GM18502 (cell line): ENCODE results near the gene EML5.
A peak's percentile ranks its signal among the peaks of the same experiment; 100 is the strongest.

Experiments
- ATAC-seq: cut with Tn5 transposase; IDR thresholded peaks from one replicate; pipeline ENCODE4 v1.9.1; 2021; ENCODE audit warnings: mild to moderate bottlenecking; ENCODE audit not compliant: unreplicated experiment, poor library complexity

EML5 gene

DNA sequence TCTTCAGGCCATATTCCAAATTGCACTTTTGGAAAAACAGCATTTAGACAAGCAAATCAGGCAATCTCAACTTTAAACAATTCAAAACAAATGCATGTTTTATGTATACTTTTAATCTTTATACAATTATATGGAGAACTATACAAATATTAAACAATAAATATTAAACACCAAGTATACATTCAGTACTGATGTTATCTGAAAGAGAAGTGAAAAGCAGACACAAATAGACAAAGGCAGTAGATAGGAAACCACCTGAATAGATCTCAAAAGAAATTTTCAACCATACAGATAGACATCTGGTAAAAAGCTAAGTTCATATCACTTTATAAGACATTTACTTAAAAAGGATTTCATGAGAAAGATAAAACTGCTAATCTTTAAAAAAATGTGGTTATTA, 164.7 kb downstream of the EML5 start:
- ATAC-seq = no peak

DNA sequence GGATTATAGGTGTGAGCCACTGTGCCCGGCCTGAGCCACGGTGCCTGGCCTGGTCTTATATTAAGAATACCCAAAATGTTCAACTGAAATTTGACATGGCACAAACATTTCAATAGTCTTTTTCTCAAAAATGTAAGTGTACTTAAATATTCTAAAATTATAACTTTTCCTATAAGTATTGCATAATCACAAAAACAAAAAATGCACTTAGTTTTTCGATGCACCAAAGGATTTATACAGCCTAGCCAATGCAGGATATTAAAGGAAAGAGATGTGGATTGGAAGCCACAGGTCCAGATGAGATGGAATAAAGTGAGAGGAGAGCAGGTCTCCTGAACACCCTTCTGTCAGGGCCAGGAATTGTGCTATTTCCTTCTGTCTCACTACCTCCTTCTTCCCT, 167.1 kb downstream of the EML5 start:
- ATAC-seq = no peak

DNA sequence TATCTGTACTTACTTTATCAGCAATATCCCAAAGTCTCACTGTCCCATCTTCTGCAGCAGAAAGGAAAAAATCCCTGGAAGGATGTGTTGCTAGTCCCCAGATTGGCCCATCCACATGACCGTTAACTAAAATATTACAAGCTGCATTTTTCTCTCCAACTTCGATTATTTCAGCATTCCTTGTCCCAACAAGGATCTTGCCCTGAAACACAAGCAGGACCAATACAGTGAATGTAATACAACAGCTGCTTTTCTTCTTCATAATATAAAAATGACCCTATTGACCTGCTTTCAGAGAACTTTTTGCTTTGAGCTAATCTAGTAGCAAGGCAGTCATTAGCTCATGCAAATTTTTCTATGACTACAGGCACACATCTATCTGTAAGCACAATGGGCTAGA, 171.7 kb downstream of the EML5 start:
- ATAC-seq = no peak

DNA sequence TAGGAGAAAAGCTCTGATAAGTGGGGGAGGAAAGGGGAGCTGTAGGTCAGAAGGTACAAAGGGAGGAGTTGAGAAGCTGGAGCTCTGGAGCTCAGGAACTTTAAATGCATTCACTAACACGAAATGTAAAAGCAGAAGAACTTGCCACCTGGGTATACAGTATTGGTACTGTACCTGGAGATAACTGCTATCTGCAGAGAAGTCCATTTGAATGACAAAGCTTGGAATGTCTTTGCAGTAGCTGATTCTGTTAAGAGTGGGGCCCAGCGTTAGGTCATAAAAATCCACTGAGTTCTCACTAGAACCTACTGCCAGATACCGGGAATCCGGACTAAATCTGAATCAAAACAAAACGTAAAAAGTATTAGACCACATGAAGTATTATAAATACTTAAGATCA, 174.3 kb downstream of the EML5 start:
- no peak for ATAC-seq

DNA sequence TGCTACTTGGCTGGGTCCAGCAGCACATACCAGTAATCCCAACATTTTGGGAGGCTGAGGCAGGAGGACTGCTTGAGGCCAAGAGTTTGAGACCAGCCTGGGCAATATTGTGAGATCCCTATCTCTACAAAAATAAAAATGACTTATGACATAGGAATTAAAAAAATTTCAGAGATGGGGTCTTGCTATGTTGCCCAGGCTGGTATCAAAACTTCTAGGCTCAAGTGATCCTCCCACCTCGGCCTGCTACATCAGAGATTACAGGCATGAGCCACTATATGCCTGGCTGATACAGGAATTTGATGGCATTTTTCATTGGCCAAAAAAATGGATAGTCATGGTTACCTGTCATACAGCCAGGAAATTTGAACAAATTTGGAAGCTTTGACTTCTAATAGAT, 175.3 kb downstream of the EML5 start:
- no peak for ATAC-seq

DNA sequence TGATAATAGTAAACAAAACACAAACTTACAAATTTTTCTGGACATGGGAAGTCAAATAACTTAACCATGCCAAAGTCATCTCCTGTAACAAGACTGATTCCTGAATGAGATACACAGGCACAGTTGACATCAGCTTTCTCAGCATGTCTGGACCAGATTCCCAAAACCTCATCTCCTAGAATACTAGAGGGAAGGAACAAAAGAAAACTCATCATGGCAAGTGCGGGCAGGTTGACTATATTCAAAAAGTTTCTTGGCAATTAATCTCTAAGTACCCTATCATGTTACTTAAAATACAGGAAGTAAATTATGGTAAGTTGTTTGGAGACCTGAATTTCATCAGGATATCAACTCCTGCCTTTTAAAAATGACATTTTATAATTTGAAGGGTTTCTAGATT, 176.1 kb downstream of the EML5 start:
- ATAC-seq = no peak

DNA sequence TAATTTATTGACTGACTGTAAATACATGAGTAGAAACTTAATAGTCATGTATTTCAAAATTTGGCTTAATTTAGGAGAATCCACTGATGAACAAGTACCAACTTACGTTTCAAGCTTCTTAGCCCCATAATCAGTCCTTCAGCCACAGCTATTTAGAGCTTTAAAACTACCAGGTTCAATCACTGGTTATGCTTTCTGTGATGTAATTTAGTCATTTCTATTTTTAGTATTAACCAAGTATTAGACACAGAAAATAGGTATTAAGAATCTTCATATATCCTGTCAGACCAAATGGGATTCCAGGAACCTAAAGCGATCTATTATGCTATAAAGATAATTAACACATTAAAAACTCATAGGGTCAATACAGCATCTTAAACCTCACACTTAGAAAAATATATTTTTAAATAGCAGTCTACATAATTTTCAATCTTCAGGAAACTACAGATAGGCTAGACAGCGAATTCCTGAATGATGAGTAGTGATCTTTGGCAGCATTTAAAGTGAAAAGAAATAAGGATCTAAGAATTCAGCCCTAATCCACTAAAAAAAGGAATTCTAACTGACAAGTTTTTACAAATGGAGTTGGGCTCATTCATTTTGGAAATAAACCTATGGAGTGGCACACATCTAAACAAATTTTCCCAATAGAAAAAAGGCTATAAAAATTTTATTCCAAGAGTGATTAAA, 178.4 kb downstream of the EML5 start:
- peak; percentile 58 for ATAC-seq

DNA sequence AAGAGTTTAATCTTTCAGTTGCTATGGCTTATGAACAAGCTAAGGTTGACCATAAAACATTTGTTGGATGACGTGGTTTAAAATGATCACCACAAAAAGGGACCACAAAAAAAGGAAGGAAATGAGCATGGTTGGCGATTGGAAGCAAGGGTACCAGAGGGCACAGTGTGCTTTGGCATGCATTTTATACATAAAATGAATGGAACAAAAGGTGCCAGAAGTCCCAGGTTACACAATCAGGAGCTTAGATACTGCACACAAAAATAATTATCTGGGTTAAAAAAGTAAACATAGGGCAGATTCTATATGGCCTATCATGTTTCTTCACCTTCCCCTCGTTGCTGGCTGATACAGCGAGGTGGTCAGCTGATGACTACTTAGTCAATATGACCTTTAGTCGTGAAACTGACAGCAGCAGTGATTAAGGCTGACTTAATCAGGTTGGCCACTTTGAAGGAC, 179.2 kb downstream of the EML5 start:
- no peak for ATAC-seq

DNA sequence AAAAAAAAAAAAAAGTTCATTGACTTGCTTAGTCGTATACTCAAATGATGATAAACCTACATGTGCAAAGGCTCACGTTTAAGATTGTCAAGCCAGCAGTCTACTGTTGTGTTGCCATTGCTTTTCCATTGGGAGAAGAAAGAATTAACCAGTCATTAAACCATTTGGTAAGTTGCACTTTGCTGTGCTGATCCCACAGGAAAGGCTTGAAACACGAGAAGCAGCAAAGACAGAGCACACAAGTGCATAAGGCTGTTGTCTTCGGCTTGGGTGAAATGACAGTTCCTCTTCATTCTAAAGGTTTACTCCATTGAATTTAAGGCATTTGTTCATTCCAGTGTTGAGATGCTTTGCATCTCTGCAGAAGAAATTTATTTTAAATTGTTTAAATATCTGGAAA, 179.8 kb downstream of the EML5 start:
- ATAC-seq = no peak

DNA sequence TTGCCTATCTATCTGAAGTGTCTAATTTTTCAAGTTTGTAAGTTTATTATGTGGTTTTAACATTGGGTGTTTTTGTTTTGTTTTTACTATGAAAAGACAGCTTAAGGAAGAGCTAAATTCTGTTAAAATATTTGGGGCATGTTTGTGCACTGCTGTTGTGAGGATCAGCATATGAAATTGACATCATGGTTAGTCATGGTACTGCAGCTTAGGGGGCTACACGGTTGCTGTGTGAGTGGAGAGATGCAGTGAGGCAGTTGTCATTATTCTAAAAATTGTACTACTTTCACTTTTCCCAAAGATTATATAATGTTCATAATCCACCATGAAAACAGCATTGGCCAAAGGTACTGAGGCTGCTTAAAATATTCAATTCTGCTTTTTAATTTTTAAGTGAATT, 180.9 kb downstream of the EML5 start:
- ATAC-seq = no peak

DNA sequence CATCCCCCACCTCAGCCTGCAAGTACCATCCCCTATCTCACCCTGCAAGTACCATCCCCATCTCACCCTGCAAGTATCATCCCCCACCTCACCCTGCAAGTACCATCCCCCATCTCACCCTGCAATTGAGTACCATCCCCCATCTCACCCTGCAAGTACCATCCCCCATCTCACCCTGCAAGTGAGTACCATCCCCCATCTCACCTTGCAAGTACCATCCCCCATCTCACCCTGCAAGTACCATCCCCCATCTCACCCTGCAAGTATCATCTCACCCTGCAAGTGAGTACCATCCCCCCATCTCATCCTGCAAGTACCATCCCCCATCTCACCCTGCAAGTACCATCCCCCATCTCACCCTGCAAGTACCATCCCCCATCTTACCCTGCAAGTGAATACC, 184.9 kb downstream of the EML5 start:
- ATAC-seq = no peak

DNA sequence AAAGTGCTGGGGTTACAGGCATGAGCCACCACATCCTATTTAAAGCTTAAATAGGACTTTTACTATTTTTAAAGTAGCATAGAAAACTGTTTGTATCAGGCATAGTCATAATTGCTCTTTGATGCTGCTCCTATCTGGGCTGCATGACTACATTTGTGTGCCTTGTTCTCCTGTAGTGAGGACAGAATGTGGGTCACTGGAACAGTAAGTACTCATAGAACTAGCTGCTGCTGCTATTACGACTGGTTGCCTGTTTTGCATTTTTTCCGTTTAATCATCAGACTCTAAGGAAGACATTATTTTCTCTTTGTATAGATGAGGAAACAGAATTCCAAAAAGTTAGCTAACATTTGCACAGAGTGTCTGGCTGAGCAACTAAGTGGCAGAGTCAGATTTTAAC, 187.2 kb downstream of the EML5 start:
- no peak for ATAC-seq

DNA sequence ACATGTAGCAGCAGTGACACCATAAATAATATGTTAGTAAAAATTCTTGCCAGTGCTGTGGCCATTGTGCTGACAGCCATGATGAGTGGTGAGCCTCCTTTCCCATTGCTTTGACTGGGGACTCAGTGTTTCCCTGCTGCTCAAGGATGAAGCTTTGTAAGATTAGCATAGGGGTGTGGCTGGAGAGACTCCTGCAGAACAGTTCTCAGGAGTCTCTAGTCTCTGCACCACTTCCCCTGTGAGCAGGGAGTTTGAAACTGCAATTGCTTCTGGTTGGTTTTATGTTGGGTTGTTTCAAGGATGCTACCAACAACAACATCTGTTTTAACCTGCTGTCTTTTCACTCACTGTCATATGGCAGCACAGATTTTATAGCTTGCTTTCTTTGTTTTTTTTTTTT, 188.5 kb downstream of the EML5 start:
- ATAC-seq = no peak

DNA sequence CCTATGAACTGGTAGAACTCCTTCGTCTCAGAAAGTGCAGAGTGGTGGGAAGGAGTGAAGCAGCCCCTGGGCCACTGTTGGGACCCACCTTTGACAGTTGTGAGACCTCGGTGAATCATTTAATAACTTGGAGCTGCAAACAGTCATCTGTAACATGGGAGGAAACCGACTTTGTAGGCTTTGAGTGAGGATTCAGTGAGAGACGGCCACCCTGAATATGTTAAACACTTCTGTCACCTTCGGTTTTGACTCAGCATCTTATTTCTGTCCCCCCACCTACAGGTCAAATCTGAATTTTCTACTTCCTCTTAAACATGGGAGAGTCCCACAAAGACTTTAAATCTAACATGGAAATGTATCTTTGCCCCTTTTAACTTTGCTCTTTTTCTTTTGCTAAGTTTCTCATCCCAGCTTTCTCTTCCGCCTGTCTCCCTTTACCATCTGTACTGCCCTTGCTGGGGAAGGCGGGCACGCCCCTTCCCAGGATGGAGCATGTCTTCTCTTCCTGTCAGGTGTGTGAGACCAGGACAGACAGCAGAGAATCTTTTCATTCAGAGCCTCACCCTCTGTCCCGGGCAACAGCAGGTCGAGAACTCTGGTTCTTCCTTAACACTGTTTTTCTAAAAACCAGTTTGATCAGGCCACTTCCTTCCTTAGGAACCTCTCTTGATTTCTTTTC, 192.9 kb downstream of the EML5 start:
- ATAC-seq = peak; percentile 96

DNA sequence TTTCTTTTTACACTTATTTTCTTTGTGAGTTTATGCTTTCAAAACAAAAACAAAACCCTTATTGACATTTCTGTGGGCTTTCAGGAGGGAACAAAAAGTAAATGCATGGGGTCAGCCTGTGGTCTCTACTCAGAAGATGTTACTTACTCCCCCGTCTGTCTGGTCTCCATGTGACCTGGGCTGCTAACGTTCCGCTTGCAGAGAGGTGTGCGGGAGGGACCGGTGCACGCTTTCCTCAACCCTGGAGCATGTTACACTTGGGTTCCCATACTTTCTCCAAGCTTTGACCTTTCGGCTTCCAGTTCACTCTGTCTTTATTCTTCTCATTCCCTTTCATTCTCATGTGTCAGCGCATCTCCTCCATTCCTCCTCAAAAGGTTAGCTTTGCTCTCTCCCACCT, 193.4 kb downstream of the EML5 start:
- peak; percentile 42 for ATAC-seq

DNA sequence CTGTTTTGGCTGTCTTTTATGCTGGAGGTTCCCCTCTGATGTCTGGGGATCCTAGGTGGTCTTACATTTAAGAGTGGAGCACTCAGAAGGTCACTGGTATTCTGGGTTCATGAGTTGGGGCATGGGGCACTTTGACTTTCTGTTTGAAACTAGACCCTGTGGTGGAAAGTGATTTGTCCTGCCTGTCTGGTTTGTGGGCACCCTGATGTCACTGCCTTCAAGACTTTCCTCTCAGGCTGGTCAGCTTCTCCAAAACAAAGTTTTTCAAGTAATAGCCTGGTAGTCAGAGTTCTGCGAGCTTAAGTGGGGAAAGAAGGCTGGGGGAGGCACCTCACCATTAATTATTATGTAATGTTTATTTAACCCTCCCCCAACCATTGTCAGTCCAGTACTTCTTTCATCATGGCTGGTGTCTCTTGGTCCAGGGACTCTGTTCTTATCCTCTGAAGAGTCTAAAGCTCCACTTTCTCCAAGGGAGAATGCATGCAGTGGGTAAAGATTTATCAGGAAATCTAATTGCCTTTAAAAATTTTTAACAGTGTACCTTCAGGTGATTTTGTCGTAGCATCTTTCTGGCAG, 194.6 kb downstream of the EML5 start:
- ATAC-seq = no peak

DNA sequence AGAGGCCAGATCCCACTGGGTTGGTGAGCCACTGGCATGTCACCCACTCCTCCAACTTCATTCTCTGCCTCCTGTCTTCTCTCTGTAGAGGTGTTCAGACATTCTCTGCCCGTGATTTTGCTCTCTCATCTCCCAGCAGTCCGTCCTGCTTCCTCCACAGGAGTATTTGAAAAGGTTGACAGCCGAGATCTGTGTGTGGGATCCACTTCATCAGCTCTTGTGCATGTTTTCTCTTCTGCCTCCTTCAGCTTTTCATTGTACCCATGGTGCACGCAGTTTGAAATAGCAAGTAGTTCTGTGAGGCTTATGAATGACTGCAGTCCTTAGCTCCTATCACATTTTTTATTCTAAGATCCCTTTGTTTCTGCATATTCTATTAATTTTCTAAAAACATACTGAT, 195.2 kb downstream of the EML5 start:
- ATAC-seq = no peak

DNA sequence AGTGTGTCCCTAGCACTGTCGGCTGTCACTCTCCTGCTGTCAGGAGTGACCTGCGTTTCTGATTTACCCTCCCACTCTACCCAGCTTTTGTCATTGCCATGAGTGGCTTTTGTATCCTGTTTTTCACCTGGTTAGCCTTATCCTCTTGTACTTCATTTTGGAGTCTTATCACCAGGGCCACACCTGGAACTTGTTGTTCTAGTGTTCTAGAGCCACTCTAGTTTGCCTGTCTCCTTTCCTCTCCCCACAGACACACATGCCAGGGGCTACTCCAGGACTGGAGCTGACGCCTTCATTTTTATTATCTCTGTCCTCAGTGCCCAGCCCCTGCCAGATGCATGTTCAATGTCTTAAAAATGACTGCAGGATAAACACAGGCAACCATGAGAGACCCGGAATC, 195.7 kb downstream of the EML5 start:
- ATAC-seq = no peak

DNA sequence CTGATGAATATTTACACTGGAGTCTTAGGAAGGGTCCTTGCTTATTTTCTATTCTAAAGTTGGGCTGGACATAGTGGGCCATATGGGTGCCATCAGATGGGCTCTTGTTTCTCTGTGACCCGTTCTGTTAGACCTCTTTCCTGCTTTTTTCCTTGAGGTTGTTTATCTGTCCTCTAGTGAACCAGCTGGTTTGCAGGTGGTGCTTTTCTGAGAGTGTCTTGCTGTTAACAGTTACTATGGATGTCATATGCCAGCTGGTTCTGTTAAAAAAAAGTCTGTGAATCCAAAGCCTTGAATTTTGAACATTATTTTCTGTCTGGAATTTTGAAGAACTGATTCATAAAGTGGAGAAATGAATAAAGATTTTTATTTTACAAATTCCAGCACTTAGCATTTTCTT, 200.7 kb downstream of the EML5 start:
- no peak for ATAC-seq

DNA sequence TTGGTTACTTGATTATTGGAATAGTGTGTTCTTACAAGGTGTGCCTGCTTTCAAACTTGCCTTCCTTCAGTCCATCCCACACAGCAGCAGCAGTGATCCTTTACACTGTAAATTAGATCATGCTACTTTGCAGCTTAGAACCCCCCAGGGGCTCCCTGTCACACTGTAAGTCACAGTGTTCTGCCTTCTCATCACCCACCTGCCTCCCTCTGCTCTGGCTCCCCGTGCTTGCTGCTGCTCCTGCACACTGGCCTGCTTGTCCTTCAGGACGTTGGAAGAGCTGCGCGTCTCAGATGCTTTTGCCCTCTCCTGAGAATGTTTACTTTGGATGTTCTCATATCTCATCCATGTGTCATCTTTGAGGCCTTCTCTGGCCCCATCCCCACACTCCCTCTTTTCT, 202.6 kb downstream of the EML5 start:
- no peak for ATAC-seq

DNA sequence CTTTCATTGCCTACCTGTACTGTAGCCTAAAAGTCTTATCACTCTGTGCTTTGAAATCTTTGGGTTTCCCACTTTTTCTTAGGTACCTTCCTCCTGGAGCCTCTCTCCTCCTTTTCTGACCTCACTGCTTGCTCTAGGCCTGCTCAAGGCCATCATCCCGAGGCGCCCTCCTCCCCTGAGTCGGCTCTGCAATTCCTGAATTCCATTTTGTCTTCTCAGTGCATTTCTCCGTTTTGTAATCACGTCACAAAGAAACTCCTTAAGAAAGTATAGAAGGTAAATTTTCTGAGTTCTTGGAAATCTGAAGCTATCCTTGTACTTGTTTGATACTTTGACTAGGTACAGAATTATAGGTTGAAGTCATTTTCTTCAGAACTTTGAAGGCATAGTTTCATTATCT, 204.7 kb downstream of the EML5 start:
- ATAC-seq = no peak

DNA sequence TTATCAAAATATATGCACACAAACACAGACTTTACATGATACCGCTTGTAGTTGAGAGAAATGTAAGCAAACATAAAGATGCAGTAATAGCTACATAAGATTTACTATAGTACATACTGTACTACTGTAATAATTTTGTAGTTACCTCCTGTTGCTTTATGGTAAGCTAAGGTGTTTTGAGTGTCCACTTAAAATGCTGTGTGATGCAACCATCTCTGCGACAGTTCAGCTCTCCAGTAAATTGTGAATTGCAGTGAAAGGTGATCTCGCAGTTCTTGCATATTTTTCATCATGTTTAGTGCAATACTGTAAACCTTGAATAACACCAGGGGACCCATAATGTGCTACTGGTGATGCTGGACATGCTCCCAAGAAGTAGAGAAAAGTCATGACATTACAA, 208.3 kb downstream of the EML5 start:
- no peak for ATAC-seq
